CD14-positive monocyte (primary cell): ENCODE measurements around the gene DIRAS1. TPM values are rescaled to one million over a fixed set of nuclear protein-coding genes. Genes with fewer than 3 reads are reported as not detected.
A peak's percentile ranks its signal among the peaks of the same experiment; 100 is the strongest.

Source experiments
- DNase-seq, 3 donors: peaks; one replicate each; pipeline ENCODE4 v3.0.0-alpha.2; 2011 to 2022
- H2AFZ ChIP-seq: 2 replicates; pipeline ENCODE4 v1.6.0; 2012; ENCODE audit warnings: mild to moderate bottlenecking, low read depth, low read length, inconsistent platforms; ENCODE audit not compliant: insufficient read depth, poor library complexity, severe bottlenecking
- H3K27ac ChIP-seq, 2 donors: 1 replicate in 1 of 2; 2 replicates in 1 of 2; pipeline ENCODE4 v1.5.1; 2012 to 2013; ENCODE audit warnings: low read length in 2 of 2, control low read depth in 1 of 2, inconsistent platforms in 1 of 2, low read depth in 1 of 2, mild to moderate bottlenecking in 1 of 2
- H3K27me3 ChIP-seq, 2 donors: one replicate each; pipeline versions ENCODE4 v1.6.0 to v1.6.1; 2011 to 2013; ENCODE audit warnings: low read length in 2 of 2; ENCODE audit not compliant: control insufficient read depth in 2 of 2, insufficient read depth in 2 of 2
- H3K36me3 ChIP-seq, 2 donors: replicated peaks in 1 of 2; 1 replicate in 1 of 2; 2 replicates in 1 of 2; pipeline versions ENCODE4 v1.5.1 to v1.6.1; 2012 to 2013; ENCODE audit warnings: low read length in 2 of 2, control low read depth in 1 of 2, inconsistent platforms in 1 of 2, mild to moderate bottlenecking in 1 of 2; ENCODE audit not compliant: insufficient read depth in 2 of 2, control insufficient read depth in 1 of 2
- H3K4me1 ChIP-seq, 2 donors: 1 replicate in 1 of 2; 2 replicates in 1 of 2; pipeline versions ENCODE4 v1.5.1 to v1.6.1; 2012 to 2013; ENCODE audit warnings: low read length in 2 of 2, control low read depth in 1 of 2, inconsistent platforms in 1 of 2, mild to moderate bottlenecking in 1 of 2, moderate library complexity in 1 of 2; ENCODE audit not compliant: insufficient read depth in 2 of 2, control insufficient read depth in 1 of 2
- H3K4me2 ChIP-seq: replicated peaks from 2 replicates; pipeline ENCODE3; 2012; ENCODE audit warnings: low read length, moderate library complexity, mild to moderate bottlenecking; ENCODE audit not compliant: poor library complexity, severe bottlenecking; ENCODE audit errors: extremely low read depth
- H3K4me3 ChIP-seq, 3 experiments: fragments of 200-600 bp in 1 of 3; sonication (generic) in 1 of 3; replicated peaks in 1 of 3; 1 replicate in 2 of 3; 2 replicates in 1 of 3; pipeline ENCODE4 v1.5.1; 2011 to 2013; ENCODE audit warnings: low read length in 3 of 3, mild to moderate bottlenecking in 3 of 3, control low read depth in 2 of 3, low read depth in 2 of 3, inconsistent platforms in 1 of 3, moderate library complexity in 1 of 3
- H3K79me2 ChIP-seq: 2 replicates; pipeline ENCODE4 v1.6.0; 2012; ENCODE audit warnings: mild to moderate bottlenecking, control low read depth, inconsistent platforms, low read length, moderate library complexity; ENCODE audit not compliant: insufficient read depth
- H3K9ac ChIP-seq: 2 replicates; pipeline ENCODE4 v1.6.0; 2017; ENCODE audit warnings: low read length, mild to moderate bottlenecking; ENCODE audit not compliant: insufficient read depth, poor library complexity, severe bottlenecking
- H3K9me3 ChIP-seq, 2 donors: replicated peaks in 1 of 2; 1 replicate in 1 of 2; 2 replicates in 1 of 2; pipeline versions ENCODE4 v1.5.1 to v1.6.1; 2012 to 2013; ENCODE audit warnings: low read length in 2 of 2, control low read depth in 1 of 2; ENCODE audit not compliant: control insufficient read depth in 1 of 2, insufficient read depth in 1 of 2
- H4K20me1 ChIP-seq: 2 replicates; pipeline ENCODE4 v1.6.0; 2012; ENCODE audit warnings: mild to moderate bottlenecking, low read length, control low read depth, moderate library complexity; ENCODE audit not compliant: insufficient read depth
- H3K27ac Mint-ChIP-seq, 7 donors: one replicate each; pipeline ENCODE4 v1.8.0; 2020; ENCODE audit warnings: mild to moderate bottlenecking in 7 of 7, mixed read lengths in 7 of 7, moderate library complexity in 6 of 7, inconsistent platforms in 2 of 7
- H3K27me3 Mint-ChIP-seq, 3 donors: one replicate each; pipeline ENCODE4 v1.8.0; 2021 to 2022; ENCODE audit warnings: low read depth in 3 of 3, mild to moderate bottlenecking in 3 of 3, mixed read lengths in 3 of 3, moderate library complexity in 3 of 3, inconsistent platforms in 1 of 3
- H3K36me3 Mint-ChIP-seq, 2 donors: one replicate each; pipeline ENCODE4 v1.8.0; 2020; ENCODE audit warnings: mixed read lengths in 2 of 2, inconsistent platforms in 1 of 2, mild to moderate bottlenecking in 1 of 2
- H3K4me1 Mint-ChIP-seq: one replicate; pipeline ENCODE4 v1.8.0; 2020; ENCODE audit warnings: mild to moderate bottlenecking, mixed read lengths
- H3K4me3 Mint-ChIP-seq, 2 donors: one replicate each; pipeline ENCODE4 v1.8.0; 2020; ENCODE audit warnings: mild to moderate bottlenecking in 2 of 2, mixed read lengths in 2 of 2, moderate library complexity in 1 of 2
- H3K9me3 Mint-ChIP-seq, 7 donors: one replicate each; pipeline ENCODE4 v1.8.0; 2020 to 2022; ENCODE audit warnings: mixed read lengths in 7 of 7, mild to moderate bottlenecking in 6 of 7, moderate library complexity in 6 of 7, inconsistent platforms in 2 of 7
- WGBS: methylation state at CpG from one replicate; pipeline ENCODE4 v1.1.5; 2013; ENCODE audit warnings: missing lambda C conversion rate; ENCODE audit not compliant: insufficient coverage; 5-methylcytosine and 5-hydroxymethylcytosine counted together
- intact Hi-C, 2 donors: fragments of 100-400 bp; cut with micrococcal nuclease; formaldehyde crosslinking; loops; one replicate each; pipeline versions ENCODE4 v1.15.0 to v1.15.1; 2023
- polyA minus RNA-seq: library from RNA; depleted of rRNA, polyadenylated mRNA; stranded (reverse); fragments of >200 nt; gene quantifications from 2 replicates; pipeline ENCODE4 v1.2.3, GENCODE V29; 2012
- polyA plus RNA-seq, 3 donors: library from polyadenylated mRNA; depleted of rRNA in 1 of 3; unstranded in 2 of 3; stranded (reverse) in 1 of 3; fragments of 300-500 nt in 2 of 3; fragments of >200 nt in 1 of 3; fragmentation: Illumina TruSeq in 2 of 3; gene quantifications; 1 replicate in 2 of 3; 2 replicates in 1 of 3; pipeline ENCODE4 v1.2.3, GENCODE V29; 2012 to 2021
- total RNA-seq, 12 experiments: library from RNA in 1 of 12; stranded (reverse) in 1 of 12; fragments of 120-200 nt in 1 of 12; gene quantifications; one replicate each; pipeline ENCODE4 v1.2.4 and lab custom pipeline; 2013 to 2026; ENCODE audit warnings: mixed read lengths in 6 of 12, inconsistent platforms in 1 of 12
- TF ChIP-seq, protein P1 (sequence below): fragments of 200-600 bp; IDR thresholded peaks from one replicate; pipeline ENCODE4 v1.8.0; 2022; ENCODE audit warnings: antibody characterized with exemption, mild to moderate bottlenecking

Gene DIRAS1, protein sequence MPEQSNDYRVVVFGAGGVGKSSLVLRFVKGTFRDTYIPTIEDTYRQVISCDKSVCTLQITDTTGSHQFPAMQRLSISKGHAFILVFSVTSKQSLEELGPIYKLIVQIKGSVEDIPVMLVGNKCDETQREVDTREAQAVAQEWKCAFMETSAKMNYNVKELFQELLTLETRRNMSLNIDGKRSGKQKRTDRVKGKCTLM
- total RNA-seq (2013): 0.02 TPM
- polyA plus RNA-seq: under 1 TPM in 1 of 3 donors, not detected in 2; 0.04 TPM
- not detected in 2 replicates for polyA minus RNA-seq
- 0.05 to 2.7 (median 0.18) reads per million in 11 experiments for total RNA-seq (lab: John Stamatoyannopoulos, UW)

DNA sequence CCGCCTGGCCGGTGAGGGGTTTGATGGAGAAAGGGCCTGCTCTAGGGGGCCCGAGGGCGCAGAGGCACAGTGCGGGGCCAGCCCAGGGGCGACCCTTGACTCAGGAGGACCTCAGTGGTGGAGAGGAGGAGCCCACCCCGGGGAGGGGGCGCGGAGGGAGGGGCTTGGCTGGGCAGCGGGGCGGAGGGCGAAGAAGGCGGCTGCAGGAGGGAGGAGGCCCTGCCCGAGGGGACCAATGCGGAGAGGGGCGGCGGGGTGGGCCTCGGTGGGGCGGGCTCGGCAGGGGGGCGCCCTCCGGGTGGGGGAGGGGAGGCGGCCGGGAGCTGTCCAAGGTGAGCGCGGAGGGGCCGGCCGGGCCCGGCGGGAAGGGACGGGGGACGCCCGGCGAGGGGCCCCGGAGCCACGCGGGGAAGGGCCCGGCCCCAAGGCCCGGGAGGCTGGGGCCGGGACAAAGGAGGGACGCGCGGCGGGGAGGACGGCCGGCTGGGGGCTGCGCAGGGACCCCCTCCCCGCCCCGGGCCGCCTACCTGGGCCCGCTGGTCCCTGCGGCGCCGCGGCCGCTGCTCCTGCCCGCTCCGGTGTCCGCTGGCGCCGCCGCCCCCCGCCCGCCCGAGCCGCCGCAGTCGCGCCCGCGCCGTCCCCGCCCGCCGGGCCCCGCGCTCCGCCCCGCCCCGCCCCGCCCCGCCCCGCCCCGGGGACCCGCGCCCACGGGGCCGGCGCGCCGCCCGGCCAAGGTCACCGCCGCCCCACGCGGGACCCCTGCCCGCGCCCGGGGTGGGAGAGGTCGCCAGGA lies at the start of gene DIRAS1:
Gene DIRAS1 (minus strand): TSS at position 596 of the 793 bp plus-strand sequence. CDS start 3,566 bp downstream, outside the sequence.
- Mint-ChIP-seq H3K27me3 (peaks cover 25 to 66% (median 43%) of the 10 kb centered on the region in 3 donors), H3K4me1 (peaks cover 7% of the 10 kb centered on the region), H3K27ac (no peak within 1 kb of the TSS), H3K9me3 (peaks cover 0 to 7% (median 6%) of the 10 kb centered on the region in 7 donors), H3K4me3 (peak within 1 kb of the TSS; percentile 55 to 81), H3K36me3 (no peaks in the 10 kb centered on the region)
- H3K4me1 ChIP-seq: peaks cover 9 to 10% of the 10 kb centered on the region in 2 donors
- no peak within 1 kb of the TSS for H3K9ac ChIP-seq
- no peak for DNase-seq
- no peaks in the 10 kb centered on the region for H3K79me2 ChIP-seq
- intact Hi-C loops: no loop called here
- WGBS: under 1% methylated on average over 63 of the region's 100 CpGs
- no peak within 1 kb of the TSS for H3K4me3 ChIP-seq
- H3K27me3 ChIP-seq: peaks cover 12 to 32% of the 10 kb centered on the region in 2 donors
- TF ChIP-seq, protein P1, sequence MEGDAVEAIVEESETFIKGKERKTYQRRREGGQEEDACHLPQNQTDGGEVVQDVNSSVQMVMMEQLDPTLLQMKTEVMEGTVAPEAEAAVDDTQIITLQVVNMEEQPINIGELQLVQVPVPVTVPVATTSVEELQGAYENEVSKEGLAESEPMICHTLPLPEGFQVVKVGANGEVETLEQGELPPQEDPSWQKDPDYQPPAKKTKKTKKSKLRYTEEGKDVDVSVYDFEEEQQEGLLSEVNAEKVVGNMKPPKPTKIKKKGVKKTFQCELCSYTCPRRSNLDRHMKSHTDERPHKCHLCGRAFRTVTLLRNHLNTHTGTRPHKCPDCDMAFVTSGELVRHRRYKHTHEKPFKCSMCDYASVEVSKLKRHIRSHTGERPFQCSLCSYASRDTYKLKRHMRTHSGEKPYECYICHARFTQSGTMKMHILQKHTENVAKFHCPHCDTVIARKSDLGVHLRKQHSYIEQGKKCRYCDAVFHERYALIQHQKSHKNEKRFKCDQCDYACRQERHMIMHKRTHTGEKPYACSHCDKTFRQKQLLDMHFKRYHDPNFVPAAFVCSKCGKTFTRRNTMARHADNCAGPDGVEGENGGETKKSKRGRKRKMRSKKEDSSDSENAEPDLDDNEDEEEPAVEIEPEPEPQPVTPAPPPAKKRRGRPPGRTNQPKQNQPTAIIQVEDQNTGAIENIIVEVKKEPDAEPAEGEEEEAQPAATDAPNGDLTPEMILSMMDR: no peak
- peaks cover 2 to 9% of the 10 kb centered on the region in 2 donors for H3K9me3 ChIP-seq
- H3K36me3 ChIP-seq: no peaks in the 10 kb centered on the region
- H3K4me2 ChIP-seq: peak within 1 kb of the TSS; percentile 43
- no peak within 1 kb of the TSS for H2AFZ ChIP-seq
- no peaks in the 10 kb centered on the region for H4K20me1 ChIP-seq
- no peak within 1 kb of the TSS for H3K27ac ChIP-seq
